HEK293 (cell line): ENCODE measurements around the gene PCBD2.

ENCODE experiments used
- CTCF ChIA-PET: fragments of 350-600 bp; formaldehyde crosslinking; extraction: SDS; loops from one replicate; lab custom pipeline; 2021; ENCODE audit warnings: antibody characterized with exemption; lab: Yijun Ruan, JAX
- POLR2A ChIA-PET: fragments of 300-600 bp; formaldehyde crosslinking; extraction: SDS; loops from one replicate; lab custom pipeline; 2020; ENCODE audit warnings: antibody characterized with exemption, inconsistent platforms; lab: Yijun Ruan, JAX
- H3K27ac ChIP-seq: fragments of 200-500 bp; sonication (Bioruptor generic); 2 replicates; pipeline ENCODE4 v1.5.1; 2014; ENCODE audit warnings: low read depth, low read length, control low read depth, inconsistent platforms; ENCODE audit errors: extremely low read depth
- H3K36me3 ChIP-seq, 2 experiments: fragments of 200-500 bp in 1 of 2; sonication (Bioruptor generic) in 1 of 2; 1 replicate in 1 of 2; 2 replicates in 1 of 2; pipeline ENCODE4 v1.5.1; 2014 to 2017; ENCODE audit warnings: inconsistent platforms in 2 of 2, low read length in 2 of 2; ENCODE audit not compliant: control insufficient read depth in 2 of 2, insufficient read depth in 1 of 2
- H3K4me1 ChIP-seq: fragments of 200-500 bp; sonication (Bioruptor generic); 2 replicates; pipeline ENCODE4 v1.5.1; 2014; ENCODE audit warnings: mild to moderate bottlenecking, low read length, inconsistent platforms; ENCODE audit not compliant: control insufficient read depth, insufficient read depth
- H3K4me3 ChIP-seq: 2 replicates; pipeline ENCODE4 v1.5.1; 2011; ENCODE audit warnings: low read depth, mild to moderate bottlenecking, control low read depth, low read length, moderate library complexity
- H3K9me3 ChIP-seq: fragments of 200-500 bp; sonication (Bioruptor generic); 2 replicates; pipeline ENCODE4 v1.5.1; 2014; ENCODE audit warnings: low read depth, low read length, inconsistent platforms; ENCODE audit not compliant: control insufficient read depth, insufficient read depth
- BCL11A ChIP-seq: fragments of 450-650 bp; formaldehyde crosslinking; IDR thresholded peaks from 2 replicates; pipeline ENCODE4 v1.5.1; 2016; ENCODE audit warnings: low read depth, missing biosample characterization, missing genetic modification characterization
- REPIN1 ChIP-seq: fragments of 450-650 bp; formaldehyde crosslinking; IDR thresholded peaks from 2 replicates; pipeline ENCODE4 v1.5.1; 2017; ENCODE audit warnings: missing biosample characterization, missing genetic modification characterization, low read depth
- ZBTB17 ChIP-seq: fragments of 450-650 bp; formaldehyde crosslinking; IDR thresholded peaks from 2 replicates; pipeline ENCODE4 v1.5.1; 2016; ENCODE audit warnings: missing biosample characterization, missing genetic modification characterization
- ZNF221 ChIP-seq: fragments of 450-650 bp; formaldehyde crosslinking; IDR thresholded peaks from 2 replicates; pipeline ENCODE4 v1.5.1; 2017; ENCODE audit warnings: missing biosample characterization, missing genetic modification characterization, borderline replicate concordance
- ZNF23 ChIP-seq: fragments of 450-650 bp; formaldehyde crosslinking; IDR thresholded peaks from 2 replicates; pipeline ENCODE4 v1.5.1; 2016; ENCODE audit warnings: missing biosample characterization, missing genetic modification characterization, borderline replicate concordance
- ZNF239 ChIP-seq: fragments of 450-650 bp; formaldehyde crosslinking; IDR thresholded peaks from 2 replicates; pipeline ENCODE4 v1.5.1; 2016; ENCODE audit warnings: missing biosample characterization, missing genetic modification characterization
- ZNF423 ChIP-seq: fragments of 450-650 bp; formaldehyde crosslinking; IDR thresholded peaks from 2 replicates; pipeline ENCODE4 v1.5.1; 2016; ENCODE audit warnings: missing biosample characterization, missing genetic modification characterization
- ZNF48 ChIP-seq: fragments of 450-650 bp; formaldehyde crosslinking; IDR thresholded peaks from 2 replicates; pipeline ENCODE4 v1.5.1; 2016; ENCODE audit warnings: missing biosample characterization, missing genetic modification characterization
- ZNF623 ChIP-seq: fragments of 450-650 bp; formaldehyde crosslinking; IDR thresholded peaks from 2 replicates; pipeline ENCODE4 v1.5.1; 2016; ENCODE audit warnings: missing biosample characterization, missing genetic modification characterization
- ZNF776 ChIP-seq: fragments of 450-650 bp; formaldehyde crosslinking; IDR thresholded peaks from 2 replicates; pipeline ENCODE4 v1.5.0; 2017; ENCODE audit warnings: missing biosample characterization, missing genetic modification characterization, borderline replicate concordance
- TF ChIP-seq, protein P1 (sequence below): fragments of 450-650 bp; formaldehyde crosslinking; IDR thresholded peaks from 2 replicates; pipeline ENCODE4 v1.5.1; 2016; ENCODE audit warnings: missing biosample characterization, missing genetic modification characterization, borderline replicate concordance
- TF ChIP-seq, protein P2 (sequence below): fragments of 450-650 bp; formaldehyde crosslinking; IDR thresholded peaks from 2 replicates; pipeline ENCODE4 v1.5.1; 2016; ENCODE audit warnings: missing biosample characterization, missing genetic modification characterization, borderline replicate concordance
- TF ChIP-seq, protein P3 (sequence below): fragments of 450-650 bp; formaldehyde crosslinking; IDR thresholded peaks from 2 replicates; pipeline ENCODE4; 2016; ENCODE audit warnings: missing biosample characterization, missing genetic modification characterization

Gene PCBD2

GRCh38 chr5:134939500-134939899 is 34.6 kb downstream of the PCBD2 start:
- H3K4me3 ChIP-seq: no peak overlapping the region
- no peaks in the 10 kb centered on the region for H3K9me3 ChIP-seq
- peaks cover under 1% of the 10 kb centered on the region; the same call in 1 of the 2 replicates for H3K4me1 ChIP-seq
- ChIA-PET POLR2A (interaction anchor here (0.7 kb wide), 1 partner anchor 324 kb away, joined by 3 read pairs; no protein-coding TSS in a partner anchor), CTCF (interaction anchor here (0.7 kb wide), 1 partner anchor 180 kb away, joined by 4 read pairs; no protein-coding TSS in a partner anchor)
- H3K27ac ChIP-seq: no peak overlapping the region
- TF ChIP-seq, protein P1, sequence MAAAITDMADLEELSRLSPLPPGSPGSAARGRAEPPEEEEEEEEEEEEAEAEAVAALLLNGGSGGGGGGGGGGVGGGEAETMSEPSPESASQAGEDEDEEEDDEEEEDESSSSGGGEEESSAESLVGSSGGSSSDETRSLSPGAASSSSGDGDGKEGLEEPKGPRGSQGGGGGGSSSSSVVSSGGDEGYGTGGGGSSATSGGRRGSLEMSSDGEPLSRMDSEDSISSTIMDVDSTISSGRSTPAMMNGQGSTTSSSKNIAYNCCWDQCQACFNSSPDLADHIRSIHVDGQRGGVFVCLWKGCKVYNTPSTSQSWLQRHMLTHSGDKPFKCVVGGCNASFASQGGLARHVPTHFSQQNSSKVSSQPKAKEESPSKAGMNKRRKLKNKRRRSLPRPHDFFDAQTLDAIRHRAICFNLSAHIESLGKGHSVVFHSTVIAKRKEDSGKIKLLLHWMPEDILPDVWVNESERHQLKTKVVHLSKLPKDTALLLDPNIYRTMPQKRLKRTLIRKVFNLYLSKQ (tag by site-specific recombination): no peak
- TF ChIP-seq BCL11A (tag by site-specific recombination) (no peak), ZNF239 (tag by site-specific recombination) (no peak), ZNF48 (tag by site-specific recombination) (no peak), ZNF623 (tag by site-specific recombination) (no peak), ZNF221 (no peak), ZNF776 (tag by site-specific recombination) (no peak), REPIN1 (tag by site-specific recombination) (no peak), ZNF23 (tag by site-specific recombination) (no peak)
- TF ChIP-seq, protein P2, sequence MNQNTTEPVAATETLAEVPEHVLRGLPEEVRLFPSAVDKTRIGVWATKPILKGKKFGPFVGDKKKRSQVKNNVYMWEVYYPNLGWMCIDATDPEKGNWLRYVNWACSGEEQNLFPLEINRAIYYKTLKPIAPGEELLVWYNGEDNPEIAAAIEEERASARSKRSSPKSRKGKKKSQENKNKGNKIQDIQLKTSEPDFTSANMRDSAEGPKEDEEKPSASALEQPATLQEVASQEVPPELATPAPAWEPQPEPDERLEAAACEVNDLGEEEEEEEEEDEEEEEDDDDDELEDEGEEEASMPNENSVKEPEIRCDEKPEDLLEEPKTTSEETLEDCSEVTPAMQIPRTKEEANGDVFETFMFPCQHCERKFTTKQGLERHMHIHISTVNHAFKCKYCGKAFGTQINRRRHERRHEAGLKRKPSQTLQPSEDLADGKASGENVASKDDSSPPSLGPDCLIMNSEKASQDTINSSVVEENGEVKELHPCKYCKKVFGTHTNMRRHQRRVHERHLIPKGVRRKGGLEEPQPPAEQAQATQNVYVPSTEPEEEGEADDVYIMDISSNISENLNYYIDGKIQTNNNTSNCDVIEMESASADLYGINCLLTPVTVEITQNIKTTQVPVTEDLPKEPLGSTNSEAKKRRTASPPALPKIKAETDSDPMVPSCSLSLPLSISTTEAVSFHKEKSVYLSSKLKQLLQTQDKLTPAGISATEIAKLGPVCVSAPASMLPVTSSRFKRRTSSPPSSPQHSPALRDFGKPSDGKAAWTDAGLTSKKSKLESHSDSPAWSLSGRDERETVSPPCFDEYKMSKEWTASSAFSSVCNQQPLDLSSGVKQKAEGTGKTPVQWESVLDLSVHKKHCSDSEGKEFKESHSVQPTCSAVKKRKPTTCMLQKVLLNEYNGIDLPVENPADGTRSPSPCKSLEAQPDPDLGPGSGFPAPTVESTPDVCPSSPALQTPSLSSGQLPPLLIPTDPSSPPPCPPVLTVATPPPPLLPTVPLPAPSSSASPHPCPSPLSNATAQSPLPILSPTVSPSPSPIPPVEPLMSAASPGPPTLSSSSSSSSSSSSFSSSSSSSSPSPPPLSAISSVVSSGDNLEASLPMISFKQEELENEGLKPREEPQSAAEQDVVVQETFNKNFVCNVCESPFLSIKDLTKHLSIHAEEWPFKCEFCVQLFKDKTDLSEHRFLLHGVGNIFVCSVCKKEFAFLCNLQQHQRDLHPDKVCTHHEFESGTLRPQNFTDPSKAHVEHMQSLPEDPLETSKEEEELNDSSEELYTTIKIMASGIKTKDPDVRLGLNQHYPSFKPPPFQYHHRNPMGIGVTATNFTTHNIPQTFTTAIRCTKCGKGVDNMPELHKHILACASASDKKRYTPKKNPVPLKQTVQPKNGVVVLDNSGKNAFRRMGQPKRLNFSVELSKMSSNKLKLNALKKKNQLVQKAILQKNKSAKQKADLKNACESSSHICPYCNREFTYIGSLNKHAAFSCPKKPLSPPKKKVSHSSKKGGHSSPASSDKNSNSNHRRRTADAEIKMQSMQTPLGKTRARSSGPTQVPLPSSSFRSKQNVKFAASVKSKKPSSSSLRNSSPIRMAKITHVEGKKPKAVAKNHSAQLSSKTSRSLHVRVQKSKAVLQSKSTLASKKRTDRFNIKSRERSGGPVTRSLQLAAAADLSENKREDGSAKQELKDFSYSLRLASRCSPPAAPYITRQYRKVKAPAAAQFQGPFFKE (tag by site-specific recombination): no peak
- TF ChIP-seq, protein P3, sequence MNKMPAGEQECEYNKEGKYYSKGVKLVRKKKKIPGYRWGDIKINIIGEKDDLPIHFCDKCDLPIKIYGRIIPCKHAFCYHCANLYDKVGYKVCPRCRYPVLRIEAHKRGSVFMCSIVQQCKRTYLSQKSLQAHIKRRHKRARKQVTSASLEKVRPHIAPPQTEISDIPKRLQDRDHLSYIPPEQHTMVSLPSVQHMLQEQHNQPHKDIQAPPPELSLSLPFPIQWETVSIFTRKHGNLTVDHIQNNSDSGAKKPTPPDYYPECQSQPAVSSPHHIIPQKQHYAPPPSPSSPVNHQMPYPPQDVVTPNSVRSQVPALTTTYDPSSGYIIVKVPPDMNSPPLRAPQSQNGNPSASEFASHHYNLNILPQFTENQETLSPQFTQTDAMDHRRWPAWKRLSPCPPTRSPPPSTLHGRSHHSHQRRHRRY (tag by site-specific recombination): no peak
- H3K36me3 ChIP-seq: peaks cover 0 to 9% of the 10 kb centered on the region in 2 experiments; a peak in 1 of 3 replicates

- peaks cover 3% of the 10 kb centered on the region; the same call in 1 of the 2 replicates for H3K4me1 ChIP-seq
- H3K27ac ChIP-seq: no peak overlapping the region
- no peaks in the 10 kb centered on the region for H3K36me3 ChIP-seq
- TF ChIP-seq ZNF423 (tag by site-specific recombination) (no peak), ZBTB17 (tag by site-specific recombination) (peak; percentile 58; the same call in 1 of the 2 replicates)
- TF ChIP-seq, all 188 proteins: peak for 1
- ChIA-PET CTCF (interaction anchor here (0.9 kb wide), 1 partner anchor 15 kb away, joined by 3 read pairs; no protein-coding TSS in a partner anchor), POLR2A (no interaction called here)
- Histone ChIP-seq H3K4me3 (no peak overlapping the region), H3K9me3 (no peaks in the 10 kb centered on the region)
These were observed 38.6 kb downstream of the PCBD2 start for GRCh38 chr5:134943547-134943946.
